Heart left ventricle (tissue), 16 donors: ENCODE data around the gene TRMU. TPM values are rescaled to one million over a fixed set of nuclear protein-coding genes. Genes with fewer than 3 reads are reported as not detected.

Experiments used
- ATAC-seq, 4 donors: fragments of 200-7000 bp; cut with Tn5 transposase; one replicate each; pipeline ENCODE4 v1.9.1; 2020 to 2022; ENCODE audit warnings: moderate library complexity in 4 of 4, mild to moderate bottlenecking in 3 of 4, moderate number of reproducible peaks in 1 of 4
- DNase-seq, 5 donors: peaks; one replicate each; pipeline ENCODE4 v3.0.0-alpha.2; 2020
- H3K27ac ChIP-seq, 12 donors: fragments of 200-600 bp; sonication (generic) in 4 of 12; one replicate each; pipeline versions ENCODE4 v1.5.0 to v1.8.0; 2016 to 2022; ENCODE audit warnings: mild to moderate bottlenecking in 2 of 12
- H3K27me3 ChIP-seq, 9 donors: fragments of 200-600 bp; sonication (generic) in 2 of 9; one replicate each; pipeline versions ENCODE4 v1.5.1 to v1.8.0; 2016 to 2022; ENCODE audit warnings: mild to moderate bottlenecking in 3 of 9
- H3K36me3 ChIP-seq, 9 donors: fragments of 200-600 bp; sonication (generic) in 2 of 9; one replicate each; pipeline versions ENCODE4 v1.5.0 to v1.8.0; 2018 to 2022; ENCODE audit warnings: mild to moderate bottlenecking in 2 of 9
- H3K4me1 ChIP-seq, 12 donors: fragments of 200-600 bp; sonication (generic) in 4 of 12; one replicate each; pipeline versions ENCODE4 v1.5.0 to v1.8.0; 2016 to 2022; ENCODE audit warnings: mild to moderate bottlenecking in 3 of 12
- H3K4me3 ChIP-seq, 12 donors: fragments of 200-600 bp; sonication (generic) in 4 of 12; one replicate each; pipeline versions ENCODE4 v1.5.0 to v1.8.0; 2017 to 2022; ENCODE audit warnings: mild to moderate bottlenecking in 9 of 12, moderate library complexity in 4 of 12
- H3K9me3 ChIP-seq, 12 donors: fragments of 200-600 bp; sonication (generic) in 4 of 12; one replicate each; pipeline versions ENCODE4 v1.5.0 to v1.8.0; 2016 to 2022; ENCODE audit warnings: mild to moderate bottlenecking in 1 of 12
- CTCF ChIP-seq, 12 donors: fragments of 200-600 bp; sonication (generic) in 4 of 12; IDR thresholded peaks; one replicate each; pipeline versions ENCODE4 v1.5.0 to v1.8.0; 2018 to 2022; ENCODE audit warnings: antibody characterized with exemption in 12 of 12, mild to moderate bottlenecking in 5 of 12
- POLR2A ChIP-seq, 2 donors: fragments of 450-650 bp; IDR thresholded peaks; one replicate each; pipeline ENCODE4 v1.6.1; 2017; ENCODE audit warnings: antibody characterized with exemption in 2 of 2, mild to moderate bottlenecking in 2 of 2, moderate library complexity in 2 of 2
- WGBS, 4 donors: extraction: QIAGEN DNeasy Blood & Tissue Kit in 2 of 4; methylation state at CpG; one replicate each; pipeline versions ENCODE4 v1.1.5 to v1.1.7; 2013 to 2018; 5-methylcytosine and 5-hydroxymethylcytosine counted together
- intact Hi-C, 10 donors: fragments of 100-400 bp; cut with DNase I; formaldehyde crosslinking; loops; one replicate each; pipeline versions ENCODE4 v1.11.1 to v1.14.2; 2022
- polyA plus RNA-seq, 2 donors: library from polyadenylated mRNA; stranded (reverse); fragments of 200-250 nt; gene quantifications; one replicate each; pipeline ENCODE4 v1.2.3, GENCODE V29; 2013
- total RNA-seq, 9 donors: library from RNA; depleted of rRNA in 2 of 9; stranded (reverse); fragments of >200 nt in 2 of 9; fragmentation: NEBNext Ultra II Directional in 3 of 9; extraction: Animal tissue kit (Norgen Biotek cat#: 25700) in 3 of 9; gene quantifications; one replicate each; pipeline versions ENCODE4 v1.1.0 to v1.2.4, GENCODE V29; 2016 to 2023
- donor health status: ischemic (EF 13 %, LVEDD 7.1; RV severe dilation, severe dysfunction).
- donor health status: healthy with polysubstance abuse.
- donor health status: DM: no; HTN: yes; CAD: no.
- donor health status: DM: no; HTN: no; CAD: no.
- donor health status: ischemic (EF 25% LVEDD 6.9; RV normal size, moderate dysfunction).
- donor health status: ischemic (EF 25% LVEDD 5.7; RV mildly dilated, moderate dysfunction).
- donor health status: healthy.
- donor health status: DM: yes; HTN: yes; CAD: no.
- donor health status: ischemic (EF 35%, LVEDD 5.7; RV mildly dilated, moderate dysfunction).
- donor health status: nonischemic (EF 11% LVEDD 7.7; RV severe dilation, severe dysfunction).
- donor health status: DM: yes; HTN: yes; CAD: no.
- donor health status: PGD.
- donor health status: ischemic (EF 29% LVEDD 5.4; RV normal size, mild dysfunction).
- donor health status: nonischemic (EF 23%, LVEDD 6.1; RV moderate dilation, normal function).

Gene TRMU
- total and polyA plus RNA-seq, 11 donors = 24.3 to 48.7 (median 33.3) TPM

GRCh38 chr22:46389081-46389480, 53.6 kb downstream of the TRMU start:
- Histone ChIP-seq H3K4me1 (peaks cover 0 to 8% (median 1%) of the 10 kb centered on the region in 12 donors), H3K9me3 (no peaks in the 10 kb centered on the region), H3K36me3 (no peaks in the 10 kb centered on the region), H3K27ac (no peak overlapping the region), H3K4me3 (no peak overlapping the region), H3K27me3 (no peaks in the 10 kb centered on the region)
- no peak for TF ChIP-seq POLR2A (IDR thresholded peaks at IDR 0.05)
- TF ChIP-seq CTCF (IDR thresholded peaks at IDR 0.05) = no peak
- intact Hi-C loops = no loop called here
- ATAC-seq (no peak), DNase-seq (no peak)
- WGBS, 4 donors = 87 to 94% (median 93%) methylated on average over 20 to 30 of the region's 30 CpGs

GRCh38 chr22:46390105-46390651, 54.7 kb downstream of the TRMU start:
- TF ChIP-seq CTCF (IDR thresholded peaks at IDR 0.05) (no peak), POLR2A (IDR thresholded peaks at IDR 0.05) (no peak)
- Histone ChIP-seq H3K4me1 (peaks cover 0 to 8% (median 1%) of the 10 kb centered on the region in 12 donors), H3K36me3 (no peaks in the 10 kb centered on the region), H3K4me3 (peak overlapping the region in 2 of 12 donors; percentile 41 to 42), H3K9me3 (no peaks in the 10 kb centered on the region), H3K27me3 (no peaks in the 10 kb centered on the region), H3K27ac (peak overlapping the region in 2 of 12 donors; percentile 20 to 32)
- DNase-seq = no peak
- ATAC-seq = no peak
- 63 to 73% (median 70%) methylated on average over 13 to 20 of the region's 20 CpGs for WGBS, 4 donors
- intact Hi-C loops = loop anchor here in 1 of 10 donors (10.0 kb wide), 1 partner anchor 135 kb away; no protein-coding TSS in a partner anchor

- Histone ChIP-seq H3K36me3 (no peaks in the 10 kb centered on the region), H3K4me1 (peaks cover 0 to 8% (median 1%) of the 10 kb centered on the region in 12 donors), H3K4me3 (peak overlapping the region in 3 of 12 donors; percentile 9 to 42 (median 41)), H3K27me3 (no peaks in the 10 kb centered on the region), H3K9me3 (no peaks in the 10 kb centered on the region), H3K27ac (peak overlapping the region in 3 of 12 donors; percentile 20 to 49 (median 32))
- ATAC-seq (peak; percentile 24 to 82 (median 69)), DNase-seq (peak; percentile 63 to 78 (median 76))
- 52 to 57% (median 54%) methylated on average over 29 to 32 of the region's 32 CpGs for WGBS, 4 donors
- TF ChIP-seq POLR2A (IDR thresholded peaks at IDR 0.05) = no peak
- TF ChIP-seq CTCF (IDR thresholded peaks at IDR 0.05) = peak in 10 of 12 donors; percentile 9 to 67 (median 34)
- intact Hi-C loops = loop anchor here in 1 of 10 donors (10.0 kb wide), 1 partner anchor 134 kb away; no protein-coding TSS in a partner anchor
Observed at GRCh38 chr22:46390652-46391301, 55.3 kb downstream of the TRMU start.

GRCh38 chr22:46391486-46392136, 56.1 kb downstream of the TRMU start:
- TF ChIP-seq POLR2A (IDR thresholded peaks at IDR 0.05) = no peak
- no peak for TF ChIP-seq CTCF (IDR thresholded peaks at IDR 0.05)
- peaks cover 0 to 8% (median 1%) of the 10 kb centered on the region in 12 donors for H3K4me1 ChIP-seq
- ATAC-seq (peak in 1 of 4 donors; percentile 14), DNase-seq (peak in 1 of 5 donors; percentile 37)
- no peaks in the 10 kb centered on the region for H3K27me3 ChIP-seq
- H3K27ac ChIP-seq = no peak overlapping the region
- H3K4me3 ChIP-seq = no peak overlapping the region
- WGBS, 4 donors = 92 to 95% (median 93%) methylated on average over 36 of the region's 36 CpGs
- H3K9me3 ChIP-seq = no peaks in the 10 kb centered on the region
- no peaks in the 10 kb centered on the region for H3K36me3 ChIP-seq
- intact Hi-C loops = loop anchor here in 1 of 10 donors (10.0 kb wide), 1 partner anchor 133 kb away; no protein-coding TSS in a partner anchor
